Muscle of arm (tissue), 12 donors: Measurements from ENCODE around the gene SEC16A. TPM values are rescaled to one million over a fixed set of nuclear protein-coding genes. Genes with fewer than 3 reads are reported as not detected.
"Not testable (repeated sequence)": the region's sequence is repeated elsewhere in the genome, so short reads cannot be mapped to it uniquely, and the experiment has no call there.

Experiments used
- DNase-seq: peaks from one replicate; pipeline ENCODE4 v3.0.0-alpha.2; 2013
- polyA plus RNA-seq, 12 donors: library from polyadenylated mRNA; unstranded; fragments of 120-200 nt; gene quantifications; one replicate each; pipeline ENCODE4 v1.2.1, GENCODE V29; 2013; ENCODE audit not compliant: insufficient read length in 12 of 12

Gene SEC16A
- polyA plus RNA-seq, 12 donors = 29.9 to 45.1 (median 36.7) TPM; not detected in 1

GRCh38 chr9:136423432-136424146 lies 59.3 kb downstream of the SEC16A start:
- DNase-seq = no peak

DNA sequence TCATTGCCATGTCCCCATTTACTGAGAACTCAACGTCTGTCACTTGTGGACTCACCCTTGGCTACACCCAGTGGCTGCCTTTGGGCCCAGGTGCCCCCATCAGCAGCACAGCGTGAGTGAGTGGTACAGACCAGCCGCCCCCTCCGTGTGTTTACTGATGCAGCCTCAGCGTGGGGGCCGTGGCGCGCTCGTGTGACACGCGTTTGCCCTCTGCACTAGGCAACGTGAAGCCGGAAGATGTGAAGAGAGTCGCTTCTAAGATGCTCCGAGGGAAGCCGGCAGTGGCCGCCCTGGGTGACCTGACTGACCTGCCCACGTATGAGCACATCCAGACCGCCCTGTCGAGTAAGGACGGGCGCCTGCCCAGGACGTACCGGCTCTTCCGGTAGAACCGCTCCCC lies 60.0 kb downstream of the SEC16A start:
- DNase-seq = no peak

- DNase-seq = no peak
Measured at GRCh38 chr9:136421791-136422190, 61.0 kb downstream of the SEC16A start.

DNA sequence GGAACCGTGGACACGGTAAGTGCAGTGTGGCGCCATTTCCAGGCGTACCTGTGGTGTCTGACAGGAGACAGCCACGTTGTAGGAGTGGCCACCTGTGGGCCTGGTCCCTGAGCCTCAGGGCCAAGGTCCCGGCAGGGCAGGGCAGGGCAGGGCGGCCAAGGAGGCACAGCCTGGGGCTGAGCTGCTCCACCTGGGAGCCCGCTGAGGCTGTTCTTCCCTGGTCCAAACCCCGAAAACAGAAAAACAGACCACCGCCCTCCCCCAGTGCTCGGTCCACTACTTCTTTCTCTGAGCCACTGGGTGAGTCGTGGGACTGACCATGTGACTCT lies 63.8 kb downstream of the SEC16A start:
- no peak for DNase-seq

DNA sequence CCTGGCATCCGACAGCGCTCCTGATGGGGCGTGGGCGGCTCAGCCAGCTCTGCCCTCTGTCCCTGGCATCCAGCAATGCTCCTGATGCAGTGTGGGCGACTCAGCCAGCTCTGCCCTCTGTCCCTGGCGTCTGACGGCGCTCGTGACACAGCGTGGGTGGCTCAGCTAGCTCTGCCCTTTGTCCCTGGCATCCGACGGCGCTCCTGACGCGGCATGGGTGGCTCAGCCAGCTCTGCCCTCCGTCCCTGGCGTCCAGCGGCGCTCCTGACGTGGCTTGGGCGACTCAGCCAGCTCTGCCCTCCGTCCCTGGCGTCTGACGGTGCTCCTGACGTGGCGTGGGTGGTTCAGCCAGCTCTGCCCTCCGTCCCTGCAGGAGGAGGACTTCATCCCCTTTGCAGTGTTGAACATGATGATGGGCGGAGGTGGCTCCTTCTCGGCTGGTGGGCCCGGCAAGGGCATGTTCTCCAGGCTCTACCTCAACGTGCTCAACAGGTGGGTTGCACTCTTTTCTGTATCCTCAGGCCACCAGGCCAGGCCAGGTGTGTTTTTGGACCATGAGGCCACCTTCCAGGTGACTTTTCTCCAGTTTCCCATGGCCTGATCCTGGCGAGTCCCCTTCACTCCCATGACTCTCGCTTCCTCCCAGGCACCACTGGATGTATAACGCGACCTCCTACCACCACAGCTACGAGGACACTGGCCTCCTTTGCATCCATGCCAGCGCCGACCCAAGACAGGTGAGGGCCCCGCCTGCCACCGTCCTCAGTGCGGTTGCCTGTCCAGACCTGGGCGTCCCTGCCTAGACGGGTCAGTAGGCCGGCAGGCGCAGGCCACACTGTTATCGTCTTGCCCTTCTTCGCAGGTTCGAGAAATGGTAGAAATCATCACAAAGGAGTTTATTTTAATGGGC lies 64.4 kb downstream of the SEC16A start:
- no peak for DNase-seq

DNA sequence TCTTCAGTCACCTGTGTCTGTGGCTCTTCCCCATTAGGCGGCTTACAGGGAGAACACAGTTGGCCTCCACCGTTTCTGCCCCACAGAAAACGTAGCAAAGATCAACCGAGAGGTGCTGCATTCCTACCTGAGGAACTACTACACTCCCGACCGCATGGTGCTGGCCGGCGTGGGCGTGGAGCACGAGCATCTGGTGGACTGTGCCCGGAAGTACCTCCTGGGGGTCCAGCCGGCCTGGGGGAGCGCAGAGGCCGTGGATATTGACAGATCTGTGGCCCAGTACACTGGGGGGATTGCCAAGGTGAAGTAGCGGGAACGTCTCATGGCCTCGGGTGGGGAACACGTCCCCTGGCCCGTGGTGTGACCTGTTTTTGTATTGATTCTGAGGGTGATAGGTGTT lies 65.9 kb downstream of the SEC16A start:
- no peak for DNase-seq

GRCh38 chr9:136416427-136416826 lies 66.4 kb downstream of the SEC16A start:
- no peak for DNase-seq

DNA sequence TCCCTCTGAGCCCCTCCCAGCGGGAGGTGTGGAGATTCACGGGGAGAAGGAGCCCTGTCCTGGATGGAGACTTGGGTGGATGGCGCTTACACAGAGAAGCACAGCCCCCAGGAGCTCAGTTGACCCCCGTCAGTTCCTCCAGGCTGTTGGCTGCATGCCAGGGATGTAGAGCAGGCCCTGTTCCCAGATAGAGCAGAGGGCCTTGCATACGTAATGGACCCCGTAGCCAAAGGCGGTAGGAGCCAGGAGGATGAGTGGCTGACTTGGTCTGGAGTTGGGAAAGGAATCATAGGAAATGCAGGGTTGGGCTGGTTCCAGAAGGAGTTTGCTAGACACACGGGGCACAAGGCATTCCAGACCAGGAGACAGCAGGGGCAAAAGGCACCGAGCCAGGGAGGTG lies 69.9 kb downstream of the SEC16A start:
- no peak for DNase-seq

GRCh38 chr9:136411378-136411777 lies 71.5 kb downstream of the SEC16A start:
- DNase-seq = no peak

- DNase-seq = peak; percentile 94
Measured at GRCh38 chr9:136410500-136411287, 72.1 kb downstream of the SEC16A start, which contains the start of the genes ENTR1 and PMPCA. Gene ENTR1 (minus strand): TSS chr9:136410614. CDS start chr9:136410397, 217 bp downstream. Gene PMPCA (plus strand): TSS chr9:136410658. CDS start chr9:136410669, 11 bp downstream.

DNA sequence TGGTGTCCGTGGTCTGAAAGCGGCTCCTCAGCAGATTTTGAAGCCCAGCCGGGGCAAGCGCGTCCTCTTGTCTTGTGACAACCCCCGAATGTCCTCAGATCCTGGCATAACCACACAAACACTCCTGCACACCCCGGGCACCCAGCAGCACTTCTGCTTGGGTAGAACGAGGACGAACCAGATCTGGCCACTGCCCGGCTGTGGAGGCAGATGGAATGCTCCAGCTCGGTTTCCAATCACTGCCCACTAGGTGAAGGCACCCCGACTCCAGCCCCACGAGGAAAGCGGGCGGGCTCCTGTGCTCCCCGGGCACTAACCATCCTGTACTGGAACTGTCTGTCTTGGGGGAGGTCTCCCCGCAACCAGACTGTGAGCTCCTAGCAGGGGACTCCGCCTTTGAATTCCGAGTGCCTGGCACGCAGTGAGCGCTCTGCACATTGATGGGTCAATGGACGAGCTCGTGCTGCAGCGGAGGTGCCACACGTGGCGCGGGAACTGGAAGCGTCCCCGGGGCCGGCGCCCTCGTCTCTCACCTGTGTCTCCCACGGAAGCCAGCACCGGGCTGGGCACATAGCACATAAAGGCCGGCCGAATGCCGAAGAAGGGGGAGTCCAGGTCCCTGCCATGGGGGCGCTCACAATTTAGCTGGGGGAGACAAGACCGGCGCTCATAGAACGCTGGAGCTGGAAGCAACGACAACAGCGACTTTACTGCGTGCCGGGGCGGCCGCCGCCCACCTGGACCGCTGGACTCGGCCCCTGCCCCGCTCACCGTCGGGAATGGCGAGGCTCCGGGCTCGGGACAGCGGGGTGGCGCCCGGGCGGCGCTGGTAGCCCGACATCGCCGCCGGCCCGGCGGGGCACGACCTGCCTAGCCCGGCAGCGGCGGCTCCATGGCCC lies 73.0 kb downstream of the SEC16A start:
- peak; percentile 24 for DNase-seq

DNA sequence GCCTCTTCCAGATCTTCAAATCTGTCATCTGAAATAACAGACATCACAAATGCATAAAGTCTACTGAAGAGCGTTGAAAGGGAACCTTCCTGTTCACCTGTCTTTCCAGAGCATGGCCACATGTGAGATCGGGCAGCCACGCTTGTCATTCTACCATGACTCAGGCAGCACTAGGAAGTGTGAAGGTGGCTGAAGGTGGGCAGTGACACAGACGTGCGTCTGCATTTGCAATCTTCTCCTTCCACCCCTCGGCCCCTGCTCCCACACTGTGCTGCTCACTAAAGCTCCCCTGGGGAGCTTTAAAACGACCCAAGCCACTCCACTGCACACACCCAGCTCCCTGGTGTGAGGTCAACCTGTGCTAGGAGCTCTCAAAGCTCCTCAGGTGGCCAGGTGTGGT lies 74.9 kb downstream of the SEC16A start:
- no peak for DNase-seq

DNA sequence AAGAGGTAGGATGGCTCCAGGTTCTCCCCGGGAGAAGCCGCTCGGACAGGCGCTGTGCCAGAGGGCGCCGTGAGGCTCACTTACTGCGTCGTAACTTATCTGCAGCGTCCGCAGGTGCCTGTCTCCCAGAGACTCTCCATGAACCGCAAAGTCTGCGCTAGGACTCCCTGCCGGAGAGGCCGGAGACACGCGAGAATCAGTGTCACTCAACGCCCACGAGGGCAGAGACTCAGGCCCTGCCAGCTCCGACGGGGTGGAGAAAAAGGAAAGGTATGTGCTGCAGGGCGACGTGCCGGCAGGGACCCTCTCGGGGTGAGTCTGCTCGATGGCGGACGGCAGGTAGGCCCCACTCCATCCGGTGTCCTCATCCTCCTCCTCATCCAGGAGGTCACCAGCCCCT lies 75.8 kb downstream of the SEC16A start:
- not testable (repeated sequence) for DNase-seq

GRCh38 chr9:136405904-136406303 lies 76.9 kb downstream of the SEC16A start:
- not testable (repeated sequence) for DNase-seq

DNA sequence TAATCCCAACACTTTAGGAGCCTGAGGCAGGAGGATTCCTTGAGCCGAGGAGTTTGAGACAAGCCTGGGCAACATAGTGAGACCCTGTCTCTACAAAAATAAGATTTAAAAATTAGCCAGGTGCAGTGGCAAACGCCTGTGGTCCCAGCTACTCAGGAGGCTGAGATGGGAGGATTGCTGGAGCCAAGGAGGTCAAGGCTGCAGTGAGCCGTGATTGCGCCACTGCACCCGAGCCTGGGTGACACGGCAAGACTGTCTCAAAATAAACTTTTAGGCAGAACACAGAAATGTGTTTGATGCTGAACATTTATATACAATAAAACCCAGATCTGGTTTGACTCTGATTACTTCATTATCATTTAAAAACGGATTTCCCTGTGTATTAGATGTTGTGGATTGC lies 77.4 kb downstream of the SEC16A start:
- DNase-seq = no peak

- DNase-seq = no peak
Measured at GRCh38 chr9:136404801-136405136, 78.1 kb downstream of the SEC16A start.

GRCh38 chr9:136403915-136404800 lies 78.7 kb downstream of the SEC16A start:
- DNase-seq = no peak

DNA sequence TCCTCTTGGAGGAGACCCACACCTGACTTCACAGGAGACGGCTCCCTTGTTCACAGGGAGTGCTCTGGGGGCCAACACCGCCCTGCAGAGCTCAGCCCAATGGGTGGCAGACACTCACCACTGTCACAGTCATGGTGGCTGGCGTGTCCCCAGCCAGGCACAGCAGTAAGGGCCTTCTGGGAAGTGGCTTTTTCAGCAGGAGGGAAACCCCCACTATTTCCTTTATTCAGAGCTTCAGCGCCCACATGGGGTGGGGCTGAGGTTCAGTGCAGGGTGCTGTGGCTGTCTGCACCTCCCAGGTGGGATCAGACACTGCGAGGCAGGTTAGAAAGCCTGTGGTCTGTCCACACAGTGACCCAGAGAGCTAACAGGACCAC lies 79.3 kb downstream of the SEC16A start:
- DNase-seq = no peak

DNA sequence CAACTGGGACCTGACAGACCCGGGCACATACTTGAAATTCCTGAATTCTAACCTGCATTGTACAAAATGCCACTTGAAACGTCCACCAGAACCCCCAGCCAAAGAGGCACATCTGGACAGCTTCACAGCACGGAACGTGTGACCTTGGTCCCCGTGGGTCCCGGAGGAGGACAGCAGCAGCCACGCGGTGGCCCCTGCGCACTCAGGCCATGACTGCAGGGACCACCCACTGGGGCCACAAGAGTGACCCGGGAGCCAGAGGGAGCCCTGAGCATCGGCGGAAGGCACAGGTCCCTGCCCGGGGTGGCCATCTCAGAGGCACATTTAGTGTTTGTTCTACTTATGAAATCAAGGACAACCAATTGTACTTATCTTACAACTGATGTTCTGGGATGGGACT lies 80.8 kb downstream of the SEC16A start:
- no peak for DNase-seq
